Prostate gland (tissue), 2 donors: ENCODE results near the gene SEMA6D. TPM values are rescaled to one million over a fixed set of nuclear protein-coding genes. Genes with fewer than 3 reads are reported as not detected.

Experiments used
- DNase-seq: peaks from one replicate; pipeline ENCODE4 v3.0.0-alpha.2; 2019; ENCODE audit warnings: low spot score
- H3K27ac ChIP-seq, 2 donors: fragments of 200-600 bp; sonication (generic); 2 replicates each; pipeline ENCODE4 v1.5.1; 2017 to 2019
- H3K27me3 ChIP-seq: fragments of 200-600 bp; sonication (generic); replicated peaks from 2 replicates; pipeline ENCODE4 v1.5.1; 2019; ENCODE audit not compliant: insufficient read depth
- H3K36me3 ChIP-seq, 2 donors: fragments of 200-600 bp; sonication (generic); 1 replicate in 1 of 2; 2 replicates in 1 of 2; pipeline versions ENCODE4 v1.5.1 to v1.8.1; 2017 to 2019
- H3K4me1 ChIP-seq: fragments of 200-600 bp; sonication (generic); replicated peaks from 2 replicates; pipeline ENCODE4 v1.5.1; 2019
- H3K4me3 ChIP-seq, 2 donors: fragments of 200-600 bp; sonication (generic); 2 replicates each; pipeline ENCODE4 v1.5.1; 2017 to 2019
- H3K9me3 ChIP-seq: fragments of 200-600 bp; sonication (generic); 2 replicates; pipeline ENCODE4 v1.5.1; 2017
- POLR2A ChIP-seq: fragments of 450-650 bp; IDR thresholded peaks from one replicate; pipeline ENCODE4 v1.6.1; 2016; ENCODE audit warnings: antibody characterized with exemption, mild to moderate bottlenecking
- POLR2AphosphoS5 ChIP-seq: sonication (generic); formaldehyde crosslinking; IDR thresholded peaks from one replicate; pipeline ENCODE4 v1.6.1; 2017; ENCODE audit warnings: antibody characterized with exemption
- WGBS: methylation state at CpG from one replicate; pipeline ENCODE4 v1.1.5; 2018; 5-methylcytosine and 5-hydroxymethylcytosine counted together
- intact Hi-C: fragments of 100-400 bp; cut with DNase I; formaldehyde crosslinking; loops from one replicate; pipeline ENCODE4 v1.14.2; 2022
- total RNA-seq, 2 donors: library from RNA; depleted of rRNA; stranded (reverse); fragments of >200 nt; gene quantifications; one replicate each; pipeline ENCODE4 v1.1.0, GENCODE V29; 2016
- TF ChIP-seq, protein P1 (sequence below), 4 experiments: fragments of 200-600 bp in 2 of 4; fragments of 450-650 bp in 2 of 4; sonication (generic) in 2 of 4; IDR thresholded peaks; 1 replicate in 3 of 4; 2 replicates in 1 of 4; pipeline ENCODE4 v1.5.1; 2016 to 2019; ENCODE audit warnings: antibody characterized with exemption in 4 of 4, mild to moderate bottlenecking in 2 of 4, moderate library complexity in 2 of 4

The SEMA6D gene
- total RNA-seq, 2 donors from 2014 or later = 9.8 to 18.1 TPM

DNA sequence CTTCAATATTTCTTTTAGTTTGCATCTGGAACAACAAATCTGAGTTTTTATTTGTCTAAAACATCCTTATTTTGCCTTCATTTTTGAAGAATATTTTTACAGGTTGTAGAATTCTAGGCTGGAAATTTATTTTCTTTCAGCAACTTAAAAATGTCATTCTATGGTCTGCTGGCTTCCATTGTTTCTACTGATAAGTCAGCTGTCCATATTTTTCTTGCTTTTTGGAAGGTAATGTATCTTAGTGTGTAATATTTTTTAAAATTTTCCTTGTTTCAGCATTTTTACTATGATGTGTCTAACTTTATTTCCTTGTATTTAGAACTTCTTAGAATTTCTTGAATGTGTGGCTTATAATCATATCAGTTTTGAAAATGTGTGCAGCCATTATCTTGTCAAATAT, 37.0 kb downstream of the SEMA6D start:
- no peaks in the 10 kb centered on the region for H3K4me1 ChIP-seq
- no peak overlapping the region for H3K4me3 ChIP-seq
- H3K27ac ChIP-seq = no peak overlapping the region
- intact Hi-C loops = no loop called here
- H3K9me3 ChIP-seq = no peaks in the 10 kb centered on the region
- no peaks in the 10 kb centered on the region for H3K36me3 ChIP-seq
- TF ChIP-seq POLR2A (no peak), POLR2AphosphoS5 (no peak)
- TF ChIP-seq, protein P1, sequence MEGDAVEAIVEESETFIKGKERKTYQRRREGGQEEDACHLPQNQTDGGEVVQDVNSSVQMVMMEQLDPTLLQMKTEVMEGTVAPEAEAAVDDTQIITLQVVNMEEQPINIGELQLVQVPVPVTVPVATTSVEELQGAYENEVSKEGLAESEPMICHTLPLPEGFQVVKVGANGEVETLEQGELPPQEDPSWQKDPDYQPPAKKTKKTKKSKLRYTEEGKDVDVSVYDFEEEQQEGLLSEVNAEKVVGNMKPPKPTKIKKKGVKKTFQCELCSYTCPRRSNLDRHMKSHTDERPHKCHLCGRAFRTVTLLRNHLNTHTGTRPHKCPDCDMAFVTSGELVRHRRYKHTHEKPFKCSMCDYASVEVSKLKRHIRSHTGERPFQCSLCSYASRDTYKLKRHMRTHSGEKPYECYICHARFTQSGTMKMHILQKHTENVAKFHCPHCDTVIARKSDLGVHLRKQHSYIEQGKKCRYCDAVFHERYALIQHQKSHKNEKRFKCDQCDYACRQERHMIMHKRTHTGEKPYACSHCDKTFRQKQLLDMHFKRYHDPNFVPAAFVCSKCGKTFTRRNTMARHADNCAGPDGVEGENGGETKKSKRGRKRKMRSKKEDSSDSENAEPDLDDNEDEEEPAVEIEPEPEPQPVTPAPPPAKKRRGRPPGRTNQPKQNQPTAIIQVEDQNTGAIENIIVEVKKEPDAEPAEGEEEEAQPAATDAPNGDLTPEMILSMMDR (IDR thresholded peaks at IDR 0.05) = no peak
- H3K27me3 ChIP-seq = no peaks in the 10 kb centered on the region
- no peak for DNase-seq

DNA sequence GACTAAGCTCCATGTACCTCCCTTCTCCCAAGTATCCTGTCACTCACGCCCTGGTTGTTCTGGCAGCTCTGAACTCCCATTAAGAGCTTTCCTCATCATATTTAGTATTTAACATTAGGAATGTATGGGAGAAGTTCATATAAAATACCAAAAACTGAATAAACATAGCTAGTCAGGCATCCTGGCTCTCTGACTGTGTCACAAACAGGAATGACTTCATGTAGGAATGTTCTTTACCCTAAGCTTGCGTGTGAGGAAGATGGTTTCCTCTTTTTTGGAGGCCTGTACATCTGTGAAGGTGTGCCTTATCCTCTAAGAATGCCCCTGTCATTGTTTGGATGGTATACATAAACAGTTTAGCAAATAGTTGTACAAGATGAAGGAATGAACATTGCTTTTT, 38.6 kb downstream of the SEMA6D start:
- Histone ChIP-seq H3K27ac (no peak overlapping the region), H3K9me3 (no peaks in the 10 kb centered on the region), H3K4me3 (no peak overlapping the region), H3K27me3 (no peaks in the 10 kb centered on the region), H3K4me1 (no peaks in the 10 kb centered on the region), H3K36me3 (no peaks in the 10 kb centered on the region)
- WGBS = 96% methylated on average over 2 of the region's 2 CpGs
- TF ChIP-seq POLR2AphosphoS5 = no peak
- no peak for TF ChIP-seq POLR2A
- TF ChIP-seq, protein P1 (IDR thresholded peaks at IDR 0.05) = no peak
- intact Hi-C loops = no loop called here
- no peak for DNase-seq

DNA sequence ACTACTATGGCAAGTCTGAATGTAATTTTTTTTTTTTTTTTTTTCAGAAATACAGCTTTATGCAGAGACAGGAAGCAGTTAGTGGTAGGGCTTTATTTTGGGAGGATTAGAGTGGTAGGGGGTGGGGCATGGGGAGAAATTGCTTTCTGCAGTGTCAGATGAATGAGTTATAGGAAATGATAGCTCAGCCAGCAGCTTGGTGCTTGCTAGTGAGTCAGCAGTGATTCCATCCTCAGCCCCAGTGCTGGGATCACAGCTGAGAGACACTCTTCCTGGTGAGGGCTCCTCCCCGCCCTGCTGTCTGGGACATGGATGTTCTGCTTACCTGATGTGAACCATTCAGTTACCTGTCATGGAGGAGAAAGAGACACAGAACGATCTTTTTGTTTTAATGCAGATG, 39.6 kb downstream of the SEMA6D start:
- no peak for TF ChIP-seq POLR2A
- no peak for TF ChIP-seq POLR2AphosphoS5
- WGBS = 85% methylated on average over 2 of the region's 2 CpGs
- Histone ChIP-seq H3K36me3 (no peaks in the 10 kb centered on the region), H3K27me3 (no peaks in the 10 kb centered on the region), H3K4me1 (no peaks in the 10 kb centered on the region), H3K4me3 (no peak overlapping the region), H3K27ac (no peak overlapping the region), H3K9me3 (no peaks in the 10 kb centered on the region)
- intact Hi-C loops = no loop called here
- no peak for DNase-seq

DNA sequence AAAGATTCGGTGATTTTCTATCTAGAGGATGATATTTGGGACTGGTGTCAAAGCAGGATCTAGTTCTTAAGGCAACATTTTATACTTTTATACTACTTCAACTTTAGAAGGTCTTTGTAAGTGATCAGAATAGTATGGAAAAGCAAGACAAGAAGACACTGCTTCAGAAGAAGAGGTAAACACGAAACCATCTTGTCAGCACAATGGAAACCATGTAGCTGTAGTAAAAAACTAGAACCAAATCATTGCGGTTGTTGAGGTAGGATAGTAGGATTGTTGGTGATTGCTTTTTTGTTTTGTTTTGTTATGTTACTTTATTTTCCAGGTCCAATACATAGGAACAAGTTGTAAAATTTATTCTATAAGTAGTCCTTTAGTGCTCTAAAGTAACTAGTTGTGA, 40.0 kb downstream of the SEMA6D start:
- Histone ChIP-seq H3K27ac (no peak overlapping the region), H3K4me3 (no peak overlapping the region), H3K27me3 (no peaks in the 10 kb centered on the region), H3K36me3 (no peaks in the 10 kb centered on the region), H3K9me3 (no peaks in the 10 kb centered on the region), H3K4me1 (no peaks in the 10 kb centered on the region)
- DNase-seq = no peak
- TF ChIP-seq, protein P1 (IDR thresholded peaks at IDR 0.05) = no peak
- no peak for TF ChIP-seq POLR2AphosphoS5
- no peak for TF ChIP-seq POLR2A
- 78% methylated on average over 3 of the region's 3 CpGs for WGBS
- intact Hi-C loops = no loop called here

DNA sequence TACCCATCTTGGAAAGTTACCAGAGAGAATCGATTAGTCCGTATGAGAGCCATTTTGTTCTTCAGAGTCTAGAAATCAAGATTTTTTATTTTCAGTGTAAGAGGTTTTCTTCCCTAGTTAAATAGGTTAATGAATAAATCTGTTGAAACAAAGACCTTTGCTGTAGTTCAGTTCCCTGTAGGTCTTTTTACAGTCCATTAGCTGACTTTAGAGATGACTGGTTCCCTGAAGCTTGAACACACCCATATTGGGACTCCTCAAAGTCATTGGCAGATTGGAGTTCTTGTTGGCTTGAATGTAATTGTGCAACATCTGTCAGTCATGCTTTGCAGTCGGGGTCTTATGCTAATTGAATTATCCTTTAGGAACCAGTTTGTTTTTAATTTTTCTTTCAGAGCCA, 45.3 kb downstream of the SEMA6D start:
- 93% methylated on average over 3 of the region's 3 CpGs for WGBS
- H3K27me3 ChIP-seq = no peaks in the 10 kb centered on the region
- H3K4me1 ChIP-seq = no peaks in the 10 kb centered on the region
- H3K27ac ChIP-seq = no peak overlapping the region
- intact Hi-C loops = no loop called here
- DNase-seq = no peak
- no peaks in the 10 kb centered on the region for H3K9me3 ChIP-seq
- H3K4me3 ChIP-seq = no peak overlapping the region
- TF ChIP-seq POLR2A (no peak), POLR2AphosphoS5 (no peak)
- TF ChIP-seq, protein P1 (IDR thresholded peaks at IDR 0.05) = no peak
- H3K36me3 ChIP-seq = no peaks in the 10 kb centered on the region
